GM19467 (cell line): ENCODE measurements around the gene FNDC3B.

ENCODE experiments used
- ATAC-seq: cut with Tn5 transposase; IDR thresholded peaks from one replicate; pipeline ENCODE4 v1.9.1; 2021; ENCODE audit warnings: mild to moderate bottlenecking, moderate library complexity; ENCODE audit not compliant: unreplicated experiment

The FNDC3B gene

GRCh38 chr3:172300187-172300586 is 260.8 kb downstream of the FNDC3B start:
- ATAC-seq, result no peak

- ATAC-seq, result no peak
Measured at GRCh38 chr3:172300862-172301261, 261.5 kb downstream of the FNDC3B start.

GRCh38 chr3:172302203-172302602 is 262.8 kb downstream of the FNDC3B start:
- ATAC-seq, result no peak

- ATAC-seq, result no peak
Measured at GRCh38 chr3:172303181-172303580, 263.8 kb downstream of the FNDC3B start.

GRCh38 chr3:172303941-172304558 is 264.7 kb downstream of the FNDC3B start:
- no peak for ATAC-seq

- ATAC-seq, result no peak
Measured at GRCh38 chr3:172305552-172305951, 266.2 kb downstream of the FNDC3B start.

- no peak for ATAC-seq
Measured at GRCh38 chr3:172305974-172306373, 266.6 kb downstream of the FNDC3B start.

- ATAC-seq, result no peak
Measured at GRCh38 chr3:172307141-172307560, 267.8 kb downstream of the FNDC3B start.

- ATAC-seq, result no peak
Measured at GRCh38 chr3:172309059-172309458, 269.7 kb downstream of the FNDC3B start.

GRCh38 chr3:172309741-172310427 is 270.5 kb downstream of the FNDC3B start:
- no peak for ATAC-seq

- no peak for ATAC-seq
Measured at GRCh38 chr3:172310428-172310760, 271.0 kb downstream of the FNDC3B start.

- ATAC-seq, result no peak
Measured at GRCh38 chr3:172311217-172311616, 271.8 kb downstream of the FNDC3B start.

GRCh38 chr3:172312001-172312400 is 272.6 kb downstream of the FNDC3B start:
- no peak for ATAC-seq

- no peak for ATAC-seq
Measured at GRCh38 chr3:172312711-172313110, 273.3 kb downstream of the FNDC3B start.

GRCh38 chr3:172313671-172314070 is 274.3 kb downstream of the FNDC3B start:
- ATAC-seq, result no peak

GRCh38 chr3:172314591-172315160 is 275.3 kb downstream of the FNDC3B start:
- no peak for ATAC-seq

- no peak for ATAC-seq
Measured at GRCh38 chr3:172315401-172316091, 276.2 kb downstream of the FNDC3B start.

GRCh38 chr3:172316758-172317157 is 277.4 kb downstream of the FNDC3B start:
- ATAC-seq, result no peak

- ATAC-seq, result no peak
Measured at GRCh38 chr3:172317481-172317880, 278.1 kb downstream of the FNDC3B start.

- ATAC-seq, result peak; percentile 36
Measured at GRCh38 chr3:172317984-172318383, 278.6 kb downstream of the FNDC3B start.

GRCh38 chr3:172319595-172319994 is 280.2 kb downstream of the FNDC3B start:
- ATAC-seq, result no peak

GRCh38 chr3:172320468-172320867 is 281.1 kb downstream of the FNDC3B start:
- ATAC-seq, result no peak
